NCI-H1417 (cell line): Measurements from ENCODE around the gene ABLIM2.

ENCODE experiments used
- DNase-seq, 3 experiments: peaks; one replicate each; lab custom pipeline; 2025; lab: John Stamatoyannopoulos, UW

Gene ABLIM2

GRCh38 chr4:8084712-8085490, 73.7 kb downstream of the ABLIM2 start:
- DNase-seq = no peak

- DNase-seq = no peak
These were observed 74.5 kb downstream of the ABLIM2 start for GRCh38 chr4:8084031-8084660.

- DNase-seq = no peak
These were observed 75.4 kb downstream of the ABLIM2 start for GRCh38 chr4:8083086-8083825.

- DNase-seq = no peak
These were observed 76.0 kb downstream of the ABLIM2 start for GRCh38 chr4:8082517-8083055.

- DNase-seq = peak in 1 of 3 experiments; percentile 33
These were observed 76.7 kb downstream of the ABLIM2 start for GRCh38 chr4:8081621-8082516.

- no peak for DNase-seq
These were observed 77.4 kb downstream of the ABLIM2 start for GRCh38 chr4:8081171-8081570.

- no peak for DNase-seq
These were observed 77.9 kb downstream of the ABLIM2 start for GRCh38 chr4:8080754-8081065.

GRCh38 chr4:8079916-8080753, 78.5 kb downstream of the ABLIM2 start:
- DNase-seq = no peak

- no peak for DNase-seq
These were observed 79.4 kb downstream of the ABLIM2 start for GRCh38 chr4:8079031-8079885.

- DNase-seq = no peak
These were observed 80.0 kb downstream of the ABLIM2 start for GRCh38 chr4:8078610-8079015.

- no peak for DNase-seq
These were observed 80.5 kb downstream of the ABLIM2 start for GRCh38 chr4:8078109-8078494.

GRCh38 chr4:8077181-8078108, 81.2 kb downstream of the ABLIM2 start:
- DNase-seq = no peak

GRCh38 chr4:8076023-8076422, 82.6 kb downstream of the ABLIM2 start:
- DNase-seq = no peak

- peak in 1 of 3 experiments; percentile 21 for DNase-seq
These were observed 85.3 kb downstream of the ABLIM2 start for GRCh38 chr4:8073206-8073863.

- DNase-seq = peak in 2 of 3 experiments; percentile 35 to 64
These were observed 86.2 kb downstream of the ABLIM2 start for GRCh38 chr4:8072235-8072968.

GRCh38 chr4:8071766-8072165, 86.8 kb downstream of the ABLIM2 start:
- peak in 2 of 3 experiments; percentile 84 to 91 for DNase-seq
